Endothelial cell of umbilical vein (primary cell): ENCODE measurements around the gene KIF21B.

ENCODE experiments used
- POLR2A ChIP-seq: IDR thresholded peaks from 2 replicates; pipeline ENCODE4 v1.6.1; 2012; ENCODE audit warnings: low read depth, mild to moderate bottlenecking, control low read depth, low read length
- POLR2AphosphoS5 ChIP-seq: IDR thresholded peaks from 2 replicates; pipeline ENCODE4 v1.6.1; 2012; ENCODE audit warnings: low read depth, mild to moderate bottlenecking, control low read depth, low read length, moderate library complexity; ENCODE audit not compliant: insufficient read depth
- TF ChIP-seq, protein P1 (sequence below), 2 donors: IDR thresholded peaks; 1 replicate in 1 of 2; 2 replicates in 1 of 2; pipeline ENCODE4 v1.5.1; 2011; ENCODE audit warnings: low read length in 2 of 2, mild to moderate bottlenecking in 2 of 2, moderate library complexity in 2 of 2, control low read depth in 1 of 2, inconsistent platforms in 1 of 2, low read depth in 1 of 2; ENCODE audit not compliant: insufficient read depth in 1 of 2; ENCODE audit errors: extremely low read depth in 1 of 2

DNA sequence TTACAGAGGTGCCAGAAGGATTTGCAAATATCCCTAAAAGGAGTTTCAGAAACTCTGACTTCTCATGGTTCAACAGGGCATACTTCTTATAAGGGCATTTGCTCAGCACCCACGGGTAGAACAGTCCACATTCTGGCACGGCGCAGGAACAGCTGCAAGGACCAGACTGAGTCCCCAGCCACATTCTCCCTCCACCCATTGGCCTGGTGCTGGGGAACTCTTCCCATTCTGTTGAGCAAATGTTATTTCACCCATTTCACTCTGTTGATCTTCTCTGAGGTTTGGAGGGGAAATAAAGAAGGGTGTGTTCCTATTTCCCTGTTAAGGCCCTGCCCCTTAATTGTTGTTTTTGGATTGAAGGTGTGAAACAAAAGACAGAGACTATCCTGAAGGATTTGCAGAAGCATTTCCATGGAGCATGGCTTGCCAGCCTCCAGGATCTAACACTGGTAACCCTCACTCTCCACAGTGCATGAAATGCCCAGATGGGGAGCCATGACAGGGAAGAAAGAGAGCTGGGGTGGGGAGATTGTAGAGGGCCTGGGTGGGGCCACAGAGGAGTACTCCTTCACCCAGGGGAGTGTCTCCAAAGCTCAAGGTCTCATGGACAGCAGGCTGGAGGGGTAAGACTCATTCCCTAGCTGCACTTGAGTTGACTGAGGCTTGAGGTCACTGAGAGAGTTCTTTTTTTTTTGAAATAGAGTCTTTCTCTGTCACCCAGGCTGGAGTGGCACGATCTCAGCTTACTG, 93.8 kb downstream of the KIF21B start:
- TF ChIP-seq POLR2AphosphoS5 (no peak), POLR2A (no peak)
- TF ChIP-seq, protein P1, sequence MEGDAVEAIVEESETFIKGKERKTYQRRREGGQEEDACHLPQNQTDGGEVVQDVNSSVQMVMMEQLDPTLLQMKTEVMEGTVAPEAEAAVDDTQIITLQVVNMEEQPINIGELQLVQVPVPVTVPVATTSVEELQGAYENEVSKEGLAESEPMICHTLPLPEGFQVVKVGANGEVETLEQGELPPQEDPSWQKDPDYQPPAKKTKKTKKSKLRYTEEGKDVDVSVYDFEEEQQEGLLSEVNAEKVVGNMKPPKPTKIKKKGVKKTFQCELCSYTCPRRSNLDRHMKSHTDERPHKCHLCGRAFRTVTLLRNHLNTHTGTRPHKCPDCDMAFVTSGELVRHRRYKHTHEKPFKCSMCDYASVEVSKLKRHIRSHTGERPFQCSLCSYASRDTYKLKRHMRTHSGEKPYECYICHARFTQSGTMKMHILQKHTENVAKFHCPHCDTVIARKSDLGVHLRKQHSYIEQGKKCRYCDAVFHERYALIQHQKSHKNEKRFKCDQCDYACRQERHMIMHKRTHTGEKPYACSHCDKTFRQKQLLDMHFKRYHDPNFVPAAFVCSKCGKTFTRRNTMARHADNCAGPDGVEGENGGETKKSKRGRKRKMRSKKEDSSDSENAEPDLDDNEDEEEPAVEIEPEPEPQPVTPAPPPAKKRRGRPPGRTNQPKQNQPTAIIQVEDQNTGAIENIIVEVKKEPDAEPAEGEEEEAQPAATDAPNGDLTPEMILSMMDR (IDR thresholded peaks at IDR 0.05; ENCODE audit: extremely low read depth in 1 of 2, insufficient read depth in 1 of 2, low read depth in 1 of 2, low read length in 2 of 2) = no peak
